ENCODE results near the gene FCHSD2.

The FCHSD2 gene

DNA sequence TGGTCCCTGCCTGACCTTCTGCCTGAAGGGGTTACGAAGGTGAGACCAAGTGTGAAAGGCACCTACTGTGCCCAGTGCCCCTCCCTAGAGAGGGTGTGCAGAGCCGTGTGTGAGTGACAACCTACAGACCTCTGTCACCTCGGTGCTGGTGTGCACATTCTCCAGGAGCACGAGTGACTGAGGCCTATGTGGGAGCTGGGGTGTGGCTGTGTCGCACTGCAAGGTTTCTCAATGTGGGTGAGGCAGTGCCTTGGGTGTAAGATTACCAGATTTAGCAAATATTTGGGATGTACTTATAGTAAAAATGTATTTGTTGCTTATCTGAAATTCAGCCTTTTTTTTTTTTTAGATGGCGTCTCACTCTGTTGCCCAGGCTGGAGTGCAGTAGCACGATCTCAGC lies 353.9 kb downstream of the FCHSD2 start:
- no peak for TF ChIP-seq SIN3A (IDR thresholded peaks at IDR 0.05; ENCODE audit: borderline replicate concordance, insufficient read depth, low read length)

DNA sequence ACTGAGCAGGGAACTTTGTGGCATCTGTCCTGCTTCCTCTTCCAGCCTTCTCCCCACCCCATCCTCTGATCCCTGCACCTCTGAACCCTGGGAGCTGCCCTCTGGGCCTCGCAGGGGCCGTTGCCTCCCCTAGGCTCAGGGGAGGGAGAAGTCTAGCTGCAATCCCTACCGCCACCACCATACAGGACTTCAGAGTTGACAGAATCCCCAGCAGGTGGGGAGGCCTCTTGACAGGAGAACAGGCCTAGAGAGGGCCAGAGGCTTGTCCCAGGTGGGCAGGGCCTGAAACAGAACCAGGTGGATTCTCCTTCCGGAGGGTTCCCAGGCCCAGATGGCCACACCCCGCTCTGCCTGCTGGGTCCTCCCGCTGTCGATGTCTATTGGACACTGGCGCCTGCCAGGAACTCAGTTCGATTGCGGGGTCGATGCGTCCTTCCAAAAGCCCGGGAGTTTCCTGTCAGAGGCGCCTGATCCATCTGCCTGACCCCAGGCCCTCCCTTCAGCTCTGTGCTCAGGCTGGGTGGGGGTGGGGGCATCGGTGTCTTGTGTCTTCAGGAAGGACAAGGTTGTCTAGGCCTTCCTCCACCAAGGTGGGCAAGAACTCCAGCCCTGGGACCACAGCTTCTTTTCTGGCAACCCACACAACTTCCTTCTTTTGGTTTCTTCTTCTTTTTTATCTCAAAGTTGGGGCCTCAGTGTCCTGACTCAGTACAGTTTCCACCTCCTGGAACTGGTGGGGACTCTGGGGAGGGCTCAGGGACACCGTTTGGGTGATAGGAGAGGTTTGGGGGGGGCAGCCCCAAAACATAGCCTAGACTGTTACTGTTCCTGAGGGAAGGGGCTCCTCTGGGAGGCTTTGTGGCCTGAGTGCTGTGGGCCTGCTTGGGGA lies 354.7 kb downstream of the FCHSD2 start:
- TF ChIP-seq, protein P1, sequence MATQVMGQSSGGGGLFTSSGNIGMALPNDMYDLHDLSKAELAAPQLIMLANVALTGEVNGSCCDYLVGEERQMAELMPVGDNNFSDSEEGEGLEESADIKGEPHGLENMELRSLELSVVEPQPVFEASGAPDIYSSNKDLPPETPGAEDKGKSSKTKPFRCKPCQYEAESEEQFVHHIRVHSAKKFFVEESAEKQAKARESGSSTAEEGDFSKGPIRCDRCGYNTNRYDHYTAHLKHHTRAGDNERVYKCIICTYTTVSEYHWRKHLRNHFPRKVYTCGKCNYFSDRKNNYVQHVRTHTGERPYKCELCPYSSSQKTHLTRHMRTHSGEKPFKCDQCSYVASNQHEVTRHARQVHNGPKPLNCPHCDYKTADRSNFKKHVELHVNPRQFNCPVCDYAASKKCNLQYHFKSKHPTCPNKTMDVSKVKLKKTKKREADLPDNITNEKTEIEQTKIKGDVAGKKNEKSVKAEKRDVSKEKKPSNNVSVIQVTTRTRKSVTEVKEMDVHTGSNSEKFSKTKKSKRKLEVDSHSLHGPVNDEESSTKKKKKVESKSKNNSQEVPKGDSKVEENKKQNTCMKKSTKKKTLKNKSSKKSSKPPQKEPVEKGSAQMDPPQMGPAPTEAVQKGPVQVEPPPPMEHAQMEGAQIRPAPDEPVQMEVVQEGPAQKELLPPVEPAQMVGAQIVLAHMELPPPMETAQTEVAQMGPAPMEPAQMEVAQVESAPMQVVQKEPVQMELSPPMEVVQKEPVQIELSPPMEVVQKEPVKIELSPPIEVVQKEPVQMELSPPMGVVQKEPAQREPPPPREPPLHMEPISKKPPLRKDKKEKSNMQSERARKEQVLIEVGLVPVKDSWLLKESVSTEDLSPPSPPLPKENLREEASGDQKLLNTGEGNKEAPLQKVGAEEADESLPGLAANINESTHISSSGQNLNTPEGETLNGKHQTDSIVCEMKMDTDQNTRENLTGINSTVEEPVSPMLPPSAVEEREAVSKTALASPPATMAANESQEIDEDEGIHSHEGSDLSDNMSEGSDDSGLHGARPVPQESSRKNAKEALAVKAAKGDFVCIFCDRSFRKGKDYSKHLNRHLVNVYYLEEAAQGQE (IDR thresholded peaks at IDR 0.05; ENCODE audit: insufficient read depth in 1 of 2, low read depth in 2 of 2, low read length in 2 of 2) = no peak
- no peak for TF ChIP-seq TAF1 (IDR thresholded peaks at IDR 0.05; ENCODE audit: borderline replicate concordance, insufficient read depth, low read length)
- TF ChIP-seq POLR2AphosphoS5 (IDR thresholded peaks at IDR 0.05; ENCODE audit: low read depth, low read length) = no peak
- TF ChIP-seq SIN3A (IDR thresholded peaks at IDR 0.05; ENCODE audit: borderline replicate concordance, insufficient read depth, low read length) = no peak
- TF ChIP-seq FOXP2 (optimal IDR thresholded peaks at IDR 0.05; ENCODE audit: borderline replicate concordance, extremely low read depth, extremely low read length, insufficient read depth) = no peak

All from PFSK-1 (cell line).